ENCODE results near the gene FLNC.
A peak's percentile ranks its signal among the peaks of the same experiment; 100 is the strongest.

FLNC gene

DNA sequence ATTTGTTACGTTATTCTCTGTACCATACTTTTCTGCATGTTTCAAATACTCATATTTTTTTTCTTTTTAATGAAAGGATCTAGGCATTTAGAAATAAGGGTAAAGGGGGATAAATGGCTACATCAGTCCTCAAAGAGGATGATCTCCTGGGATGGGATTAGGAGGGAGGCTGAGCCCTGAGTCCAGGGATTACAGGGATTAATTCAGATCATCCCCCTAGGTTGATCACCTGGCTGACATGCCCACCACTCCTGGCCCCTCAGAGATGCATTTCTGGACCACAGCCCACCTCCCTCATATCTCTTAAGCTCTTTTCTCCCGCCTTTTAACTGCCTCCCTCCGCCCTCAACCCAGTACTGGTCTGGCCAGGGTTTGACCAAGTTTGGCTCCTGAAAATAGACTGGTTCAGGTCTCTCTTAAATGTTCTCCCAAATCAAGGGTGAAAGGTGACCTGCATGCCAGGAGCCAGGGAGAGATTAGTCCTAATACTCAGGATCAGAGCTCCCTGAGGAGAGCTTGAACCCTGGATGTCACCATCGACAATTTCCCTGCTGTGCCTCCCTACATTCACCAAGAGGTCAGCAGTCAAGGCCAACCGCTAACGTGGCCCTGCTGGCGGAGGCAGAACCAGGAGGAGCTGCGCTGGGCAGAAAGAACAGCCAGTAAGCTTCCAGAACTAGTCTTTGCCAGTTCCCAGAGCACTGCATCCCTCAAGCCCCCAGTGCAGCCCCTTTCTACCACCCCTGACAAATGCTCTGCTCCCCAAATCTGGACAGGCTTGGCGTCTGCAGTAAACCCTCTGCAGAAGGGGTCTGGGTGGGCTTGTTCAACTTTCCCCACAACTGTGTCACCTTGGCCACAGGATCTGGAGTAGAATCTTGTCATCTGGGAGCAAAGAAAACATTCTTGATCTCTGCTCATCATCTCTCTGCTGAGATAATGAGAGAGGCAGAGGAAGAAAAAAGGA lies 41.5 kb upstream of the FLNC start:
- no peaks in the 10 kb centered on the region for H3K9me3 ChIP-seq
- TF ChIP-seq CTCF (IDR thresholded peaks at IDR 0.05; ENCODE audit: low read depth, low read length): no peak

GRCh38 chr7:128790315-128791041 lies 39.7 kb upstream of the FLNC start:
- peak overlapping the region; percentile 94 for H3K4me3 ChIP-seq (ENCODE audit: low read depth, low read length)
- no peaks in the 10 kb centered on the region for H3K27me3 ChIP-seq
- peaks cover 16% of the 10 kb centered on the region for H3K36me3 ChIP-seq
- H3K4me1 ChIP-seq: no peaks in the 10 kb centered on the region
- H3K9me3 ChIP-seq: no peaks in the 10 kb centered on the region
- no peak for DNase-seq
- TF ChIP-seq CTCF (IDR thresholded peaks at IDR 0.05; ENCODE audit: low read depth, low read length): no peak

More for the DNA sequence above, 41.5 kb upstream of the FLNC start:
- Histone ChIP-seq H3K36me3 (no peaks in the 10 kb centered on the region; the same call in 1 of the 2 replicates), H3K4me3 (ENCODE audit: low read depth, low read length) (no peak overlapping the region), H3K4me1 (peaks cover under 1% of the 10 kb centered on the region; the same call in 1 of the 2 replicates), H3K27me3 (no peaks in the 10 kb centered on the region)
- DNase-seq: no peak

GRCh38 chr7:128791121-128791971 lies 38.9 kb upstream of the FLNC start, which contains the start of gene CCDC136:
CCDC136 (plus strand) TSS chr7:128791968; CDS start chr7:128792412, 444 bp downstream.
- Histone ChIP-seq H3K9me3 (no peaks in the 10 kb centered on the region), H3K36me3 (peaks cover 25% of the 10 kb centered on the region), H3K27me3 (no peaks in the 10 kb centered on the region), H3K4me1 (no peaks in the 10 kb centered on the region), H3K4me3 (ENCODE audit: low read depth, low read length) (peak within 1 kb of the TSS; percentile 94)
- DNase-seq: peak; percentile 90
- no peak for TF ChIP-seq CTCF (IDR thresholded peaks at IDR 0.05; ENCODE audit: low read depth, low read length)

GRCh38 chr7:128791972-128792327 lies 38.3 kb upstream of the FLNC start:
- peak; percentile 32 for DNase-seq
- Histone ChIP-seq H3K9me3 (no peaks in the 10 kb centered on the region), H3K4me1 (no peaks in the 10 kb centered on the region), H3K4me3 (ENCODE audit: low read depth, low read length) (peak overlapping the region; percentile 94), H3K36me3 (peaks cover 27% of the 10 kb centered on the region), H3K27me3 (no peaks in the 10 kb centered on the region)
- TF ChIP-seq CTCF (IDR thresholded peaks at IDR 0.05; ENCODE audit: low read depth, low read length): no peak

- Histone ChIP-seq H3K36me3 (peaks cover 32% of the 10 kb centered on the region), H3K4me1 (no peaks in the 10 kb centered on the region), H3K4me3 (ENCODE audit: low read depth, low read length) (peak overlapping the region; percentile 94), H3K27me3 (no peaks in the 10 kb centered on the region), H3K9me3 (no peaks in the 10 kb centered on the region)
- peak; percentile 79 for DNase-seq
- TF ChIP-seq CTCF (IDR thresholded peaks at IDR 0.05; ENCODE audit: low read depth, low read length): peak; percentile 22; the same call in 1 of the 2 replicates
Measured at GRCh38 chr7:128792471-128793180, 37.6 kb upstream of the FLNC start.
